ENCODE data around the gene NLRP1. TPM values are rescaled to one million over a fixed set of nuclear protein-coding genes. Genes with fewer than 3 reads are reported as not detected.

The NLRP1 gene
- total and polyA plus RNA-seq, 10 of the 15 experiments (the other 5 are each of a cell fraction or from before 2014, with no cell fraction given) = 2.8 to 21.8 (median 11.9) TPM

DNA sequence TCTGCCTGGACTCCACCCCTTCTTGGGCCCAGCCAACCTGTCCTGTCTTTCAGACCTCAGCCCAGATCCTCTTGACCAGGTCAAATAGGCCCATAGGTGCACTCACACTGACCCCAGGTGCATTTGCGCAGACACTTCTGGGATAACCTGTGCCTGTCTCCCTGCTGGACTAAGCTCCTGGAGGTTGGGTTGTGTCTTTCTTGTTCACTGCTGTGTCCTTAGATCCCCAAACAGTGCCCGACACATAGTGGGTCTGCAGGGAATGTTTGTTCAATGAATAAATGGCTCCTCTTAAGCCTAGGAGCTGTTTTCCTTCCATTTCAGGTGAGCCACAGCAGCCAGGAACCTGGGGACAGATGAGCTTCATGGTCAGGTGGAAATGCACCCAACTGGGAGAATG is 48.9 kb downstream of the NLRP1 start (continued):
- TF ChIP-seq, protein P1, sequence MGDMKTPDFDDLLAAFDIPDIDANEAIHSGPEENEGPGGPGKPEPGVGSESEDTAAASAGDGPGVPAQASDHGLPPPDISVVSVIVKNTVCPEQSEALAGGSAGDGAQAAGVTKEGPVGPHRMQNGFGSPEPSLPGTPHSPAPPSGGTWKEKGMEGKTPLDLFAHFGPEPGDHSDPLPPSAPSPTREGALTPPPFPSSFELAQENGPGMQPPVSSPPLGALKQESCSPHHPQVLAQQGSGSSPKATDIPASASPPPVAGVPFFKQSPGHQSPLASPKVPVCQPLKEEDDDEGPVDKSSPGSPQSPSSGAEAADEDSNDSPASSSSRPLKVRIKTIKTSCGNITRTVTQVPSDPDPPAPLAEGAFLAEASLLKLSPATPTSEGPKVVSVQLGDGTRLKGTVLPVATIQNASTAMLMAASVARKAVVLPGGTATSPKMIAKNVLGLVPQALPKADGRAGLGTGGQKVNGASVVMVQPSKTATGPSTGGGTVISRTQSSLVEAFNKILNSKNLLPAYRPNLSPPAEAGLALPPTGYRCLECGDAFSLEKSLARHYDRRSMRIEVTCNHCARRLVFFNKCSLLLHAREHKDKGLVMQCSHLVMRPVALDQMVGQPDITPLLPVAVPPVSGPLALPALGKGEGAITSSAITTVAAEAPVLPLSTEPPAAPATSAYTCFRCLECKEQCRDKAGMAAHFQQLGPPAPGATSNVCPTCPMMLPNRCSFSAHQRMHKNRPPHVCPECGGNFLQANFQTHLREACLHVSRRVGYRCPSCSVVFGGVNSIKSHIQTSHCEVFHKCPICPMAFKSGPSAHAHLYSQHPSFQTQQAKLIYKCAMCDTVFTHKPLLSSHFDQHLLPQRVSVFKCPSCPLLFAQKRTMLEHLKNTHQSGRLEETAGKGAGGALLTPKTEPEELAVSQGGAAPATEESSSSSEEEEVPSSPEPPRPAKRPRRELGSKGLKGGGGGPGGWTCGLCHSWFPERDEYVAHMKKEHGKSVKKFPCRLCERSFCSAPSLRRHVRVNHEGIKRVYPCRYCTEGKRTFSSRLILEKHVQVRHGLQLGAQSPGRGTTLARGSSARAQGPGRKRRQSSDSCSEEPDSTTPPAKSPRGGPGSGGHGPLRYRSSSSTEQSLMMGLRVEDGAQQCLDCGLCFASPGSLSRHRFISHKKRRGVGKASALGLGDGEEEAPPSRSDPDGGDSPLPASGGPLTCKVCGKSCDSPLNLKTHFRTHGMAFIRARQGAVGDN (IDR thresholded peaks at IDR 0.05) = no peak

DNA sequence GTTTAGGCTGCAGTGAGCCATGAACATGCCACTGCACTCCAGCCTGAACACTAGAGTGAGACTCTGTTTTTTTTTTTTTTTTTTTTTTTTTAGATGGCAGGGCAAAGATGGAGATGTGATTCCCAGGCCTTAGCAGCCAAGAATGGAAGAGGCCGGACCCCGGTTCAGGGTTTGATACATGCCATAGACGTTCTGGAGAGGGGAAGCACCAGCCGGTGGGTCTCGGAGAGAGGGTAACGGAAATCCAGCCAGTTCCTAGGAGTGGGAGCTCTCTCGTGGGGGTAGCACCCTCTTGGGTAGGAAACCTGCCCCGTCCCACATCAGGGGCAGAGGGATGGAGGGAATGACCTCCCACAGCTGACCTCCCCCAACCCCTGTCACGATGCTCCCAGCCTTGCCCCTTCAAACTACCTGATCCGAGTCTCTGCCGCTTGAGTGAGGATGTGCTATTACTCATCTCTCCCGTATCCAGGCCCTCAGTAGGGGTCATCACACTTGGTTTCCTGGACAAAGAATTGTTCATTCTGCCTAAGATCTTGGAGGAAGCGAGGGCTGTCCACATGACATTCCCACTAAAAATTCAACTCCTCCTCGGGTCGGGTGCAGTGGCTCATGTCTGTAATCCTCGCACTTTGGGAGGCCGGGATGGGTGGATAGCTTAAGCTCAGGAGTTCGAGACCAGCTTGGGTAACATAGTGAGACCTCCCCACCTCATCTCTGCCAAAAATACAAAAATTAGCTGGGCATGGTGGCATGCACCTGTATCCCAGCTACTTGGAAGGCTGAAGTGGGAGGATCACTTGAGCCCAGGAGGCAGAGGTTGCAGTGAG is 50.6 kb downstream of the NLRP1 start:
- H2AFZ ChIP-seq (ENCODE audit: control insufficient read depth, low read depth, low read length) = no peak overlapping the region
- H3K4me3 ChIP-seq = no peak overlapping the region
- no peaks in the 10 kb centered on the region for H3K79me2 ChIP-seq (ENCODE audit: control insufficient read depth, insufficient read depth, low read length)
- no peaks in the 10 kb centered on the region for H3K9me3 ChIP-seq (replicated peaks; ENCODE audit: control insufficient read depth, insufficient read depth, low read length)
- FAIRE-seq (no peak), ATAC-seq (no peak), DNase-seq (ENCODE audit: low read depth, low spot score) (no peak)
- POLR2A ChIA-PET = no interaction called here
- no peaks in the 10 kb centered on the region for H4K20me1 ChIP-seq (ENCODE audit: control insufficient read depth, insufficient read depth)
- RAD21 ChIA-PET (ENCODE audit: unreplicated experiment) = no interaction called here
- H3K4me2 ChIP-seq (ENCODE audit: control insufficient read depth, insufficient read depth) = no peak overlapping the region
- H3K36me3 ChIP-seq (ENCODE audit: control insufficient read depth in 2 of 2, insufficient read depth in 2 of 2, low read length in 1 of 2) = peaks cover 1 to 14% of the 10 kb centered on the region in 2 experiments; a peak in 3 of 4 replicates
- in situ Hi-C loops (cut with MboI) = no loop called here
- no peaks in the 10 kb centered on the region for H3K4me1 ChIP-seq (ENCODE audit: control insufficient read depth, insufficient read depth, low read length)
- intact Hi-C loops (cut with micrococcal nuclease; ENCODE audit: unreplicated experiment) = no loop called here
- H3K27ac ChIP-seq (ENCODE audit: control insufficient read depth, insufficient read depth) = no peak overlapping the region
- 90% methylated on average over 18 of the region's 18 CpGs for WGBS (ENCODE audit: insufficient coverage, insufficient replicate concordance, low lambda C conversion rate, missing lambda C conversion rate)
- SMC1A ChIA-PET (ENCODE audit: uncharacterized antibody, unreplicated experiment) = interaction anchor here (1.1 kb wide), 1 partner anchor 10 kb away, joined by 3 read pairs; no protein-coding TSS in a partner anchor
- H3K27me3 ChIP-seq (replicated peaks in 1 of 2; ENCODE audit: control insufficient read depth in 2 of 2, insufficient read depth in 2 of 2, low read length in 1 of 2) = no peaks in the 10 kb centered on the region
- H3K9ac ChIP-seq (ENCODE audit: control insufficient read depth, insufficient read depth, low read length) = no peak overlapping the region
- CTCF ChIA-PET = interaction anchor here (1.6 kb wide), 1 partner anchor 9 kb away, joined by 5 read pairs; no protein-coding TSS in a partner anchor
- no TSS peak for BruUV-seq (replicated peaks)
- no peak for TF ChIP-seq CBFB (IDR thresholded peaks at IDR 0.05; ENCODE audit: low read depth)
- TF ChIP-seq, protein P2, sequence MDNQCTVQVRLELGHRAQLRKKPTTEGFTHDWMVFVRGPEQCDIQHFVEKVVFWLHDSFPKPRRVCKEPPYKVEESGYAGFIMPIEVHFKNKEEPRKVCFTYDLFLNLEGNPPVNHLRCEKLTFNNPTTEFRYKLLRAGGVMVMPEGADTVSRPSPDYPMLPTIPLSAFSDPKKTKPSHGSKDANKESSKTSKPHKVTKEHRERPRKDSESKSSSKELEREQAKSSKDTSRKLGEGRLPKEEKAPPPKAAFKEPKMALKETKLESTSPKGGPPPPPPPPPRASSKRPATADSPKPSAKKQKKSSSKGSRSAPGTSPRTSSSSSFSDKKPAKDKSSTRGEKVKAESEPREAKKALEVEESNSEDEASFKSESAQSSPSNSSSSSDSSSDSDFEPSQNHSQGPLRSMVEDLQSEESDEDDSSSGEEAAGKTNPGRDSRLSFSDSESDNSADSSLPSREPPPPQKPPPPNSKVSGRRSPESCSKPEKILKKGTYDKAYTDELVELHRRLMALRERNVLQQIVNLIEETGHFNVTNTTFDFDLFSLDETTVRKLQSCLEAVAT (IDR thresholded peaks at IDR 0.05) = no peak
- TF ChIP-seq RAD21 (IDR thresholded peaks at IDR 0.05; ENCODE audit: insufficient read depth, low read depth, low read length) = no peak
- TF ChIP-seq MTA3 (IDR thresholded peaks at IDR 0.05; ENCODE audit: borderline replicate concordance, low read length) = no peak
- no peak for TF ChIP-seq NRF1 (conservative IDR thresholded peaks at IDR 0.05; ENCODE audit: low read depth, low read length)
- TF ChIP-seq RB1 (IDR thresholded peaks at IDR 0.05; ENCODE audit: borderline replicate concordance) = no peak
- TF ChIP-seq PML (IDR thresholded peaks at IDR 0.05; ENCODE audit: low read length) = no peak
- TF ChIP-seq RAD51 (IDR thresholded peaks at IDR 0.05) = no peak
- TF ChIP-seq JUND (IDR thresholded peaks at IDR 0.05; ENCODE audit: low read depth, low read length) = no peak
- no peak for TF ChIP-seq ZNF207 (IDR thresholded peaks at IDR 0.05; ENCODE audit: borderline replicate concordance)
- TF ChIP-seq, protein P1 (IDR thresholded peaks at IDR 0.05) = no peak
